Superior temporal gyrus (tissue), 1 donor: ENCODE results near the gene MPHOSPH6.
A peak's percentile ranks its signal among the peaks of the same experiment; 100 is the strongest.
"Not testable (repeated sequence)": the region's sequence is repeated elsewhere in the genome, so short reads cannot be mapped to it uniquely, and the experiment has no call there.

ENCODE experiments used
- DNase-seq: peaks from one replicate; pipeline ENCODE4 v3.0.0-alpha.2; 2016; ENCODE audit errors: extremely low spot score

The MPHOSPH6 gene

DNA sequence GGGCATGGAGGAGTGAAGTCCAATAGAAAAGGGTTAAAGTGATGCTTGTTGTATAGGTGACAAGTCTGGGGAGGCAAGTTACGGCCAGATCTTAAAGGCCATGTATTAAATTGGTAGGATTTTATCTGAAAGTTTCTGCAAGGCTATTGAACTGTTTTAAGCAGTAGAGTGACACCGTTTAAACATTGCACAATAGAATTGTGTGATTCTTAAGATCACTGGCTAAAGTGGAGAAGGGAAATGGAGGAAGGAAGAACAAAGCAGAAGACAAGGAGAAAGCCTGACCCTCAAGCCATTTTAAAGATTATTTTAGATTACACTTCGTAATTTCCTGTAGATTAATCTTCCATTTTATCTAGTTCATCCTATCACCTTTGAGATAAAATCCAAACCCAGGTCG, 5.6 kb upstream of the MPHOSPH6 start:
- no peak for DNase-seq

DNA sequence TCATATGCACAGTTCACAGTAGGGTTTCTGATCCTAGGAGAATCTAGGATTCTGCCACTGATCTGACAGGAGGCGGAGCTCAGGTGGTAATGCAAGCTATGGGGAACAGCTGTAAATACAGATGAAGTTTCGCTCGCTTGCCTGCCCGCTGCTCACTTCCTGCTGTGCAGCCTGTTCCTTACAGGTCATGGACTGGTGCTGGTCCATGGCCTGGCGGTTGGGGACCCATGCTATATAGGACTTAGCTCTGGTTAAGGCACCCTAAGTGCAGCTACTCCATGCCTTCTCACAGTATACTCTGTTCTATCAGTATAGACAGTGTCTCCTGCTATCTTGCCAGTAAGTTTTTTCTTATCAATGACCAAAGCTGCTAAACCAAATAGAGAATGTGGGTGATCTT, 2.4 kb downstream of the MPHOSPH6 start:
- DNase-seq, result no peak

DNA sequence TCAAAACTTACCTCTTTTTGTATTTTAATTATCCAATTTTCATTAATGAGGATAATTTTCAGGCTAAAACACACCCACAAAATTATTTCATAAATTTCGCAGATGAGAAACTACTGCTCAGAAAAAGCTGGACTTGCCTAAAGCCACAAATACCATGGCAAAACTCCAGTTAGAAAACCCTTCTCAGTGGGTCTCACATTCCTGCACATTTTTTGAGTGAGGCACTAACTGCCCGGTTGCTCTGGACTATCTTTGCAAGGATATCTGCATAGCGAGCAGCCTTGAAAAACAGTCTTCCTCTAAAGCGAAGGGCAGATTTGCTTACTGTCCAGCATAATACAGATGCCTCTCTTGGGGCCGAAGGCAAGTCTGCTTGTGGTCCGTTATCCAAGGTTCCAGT, 9.8 kb downstream of the MPHOSPH6 start:
- DNase-seq, result no peak

DNA sequence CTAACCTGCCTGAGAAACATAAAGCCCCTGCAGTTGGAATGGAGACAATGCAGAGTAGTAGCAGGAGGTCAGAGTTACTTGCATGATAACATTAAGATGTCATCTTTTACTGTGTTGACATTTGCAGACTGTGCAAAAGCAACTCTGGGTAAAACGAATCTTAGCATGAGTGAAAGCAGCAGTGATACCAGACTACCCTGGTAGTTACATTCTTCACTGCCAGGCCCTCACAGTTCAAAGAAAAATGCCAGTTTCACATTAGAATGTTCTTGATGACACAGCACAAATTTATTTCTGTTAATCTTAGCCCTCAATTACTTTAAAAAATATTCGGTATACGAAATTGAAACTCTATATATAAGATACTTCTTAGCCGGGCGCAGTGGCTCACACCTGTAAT, 12.2 kb downstream of the MPHOSPH6 start:
- no peak for DNase-seq

DNA sequence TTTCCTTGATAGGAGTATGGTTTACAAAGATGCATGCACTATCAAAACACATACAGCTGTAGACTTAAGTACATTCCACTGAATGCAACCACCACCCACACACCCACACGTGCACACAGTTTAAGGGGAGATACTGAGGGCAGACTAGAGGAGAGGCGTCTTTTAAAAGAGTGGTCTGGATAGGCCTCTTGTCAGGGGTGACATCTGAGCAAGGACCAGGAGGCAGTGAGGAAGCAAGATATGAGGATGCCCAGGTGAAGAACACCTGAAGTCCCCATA, 12.6 kb downstream of the MPHOSPH6 start:
- no peak for DNase-seq

DNA sequence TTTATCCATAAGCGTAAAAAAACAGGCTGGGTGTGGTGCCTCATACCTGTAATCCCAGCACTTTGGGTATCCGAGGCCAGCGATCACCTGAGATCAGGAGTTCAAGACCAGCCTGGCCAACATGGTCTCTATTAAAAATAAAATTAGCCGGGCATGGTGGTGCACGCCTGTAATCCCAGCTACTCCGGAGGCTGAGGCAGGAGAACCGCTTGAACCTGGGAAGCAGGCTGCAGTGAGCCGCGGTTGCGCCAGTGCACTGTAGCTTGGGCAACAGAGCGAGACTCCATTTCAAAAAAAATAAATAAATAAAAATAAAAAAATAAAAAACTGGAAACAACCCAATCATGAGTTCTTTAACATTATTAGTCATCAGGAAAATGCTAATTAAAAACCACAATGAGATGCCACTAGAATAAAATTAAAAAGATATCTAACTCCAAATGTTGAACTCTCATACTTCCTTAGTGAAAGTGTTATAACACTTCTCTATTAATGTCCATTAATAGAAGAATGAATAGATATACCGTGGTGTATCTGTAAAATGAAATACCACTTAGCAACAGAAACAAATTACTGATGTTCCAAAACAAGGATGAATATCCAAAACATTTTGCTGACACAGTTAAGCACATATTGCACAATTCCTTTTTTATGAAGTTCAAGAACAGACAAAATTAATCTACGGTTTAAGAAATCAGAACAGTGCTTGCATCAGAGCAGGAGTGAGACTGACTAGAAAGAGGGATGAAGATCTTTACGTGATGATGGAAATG, 13.1 kb downstream of the MPHOSPH6 start:
- DNase-seq, result no peak

DNA sequence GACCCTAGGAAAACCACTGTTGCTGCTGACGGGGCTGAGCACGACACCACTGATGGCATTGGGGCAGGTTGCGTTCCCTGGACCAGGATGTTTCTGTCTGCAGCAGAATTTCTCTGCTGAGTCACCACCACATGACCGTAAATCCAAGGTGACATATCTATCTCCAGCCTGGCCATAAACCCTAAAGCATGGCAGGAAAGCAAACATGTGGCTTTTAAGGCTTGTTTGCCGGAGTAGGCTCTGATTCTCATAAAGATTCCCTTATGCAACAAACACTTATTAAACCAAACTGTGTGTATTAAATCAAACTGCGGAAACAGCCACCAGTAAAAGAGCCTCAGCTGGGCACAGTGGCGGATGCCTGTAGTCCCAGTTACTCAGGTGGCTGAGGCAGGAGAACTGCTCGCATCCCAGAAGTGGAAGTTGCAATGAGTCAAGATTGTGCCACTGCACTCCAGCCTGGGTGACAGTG, 17.3 kb downstream of the MPHOSPH6 start:
- DNase-seq, result no peak

DNA sequence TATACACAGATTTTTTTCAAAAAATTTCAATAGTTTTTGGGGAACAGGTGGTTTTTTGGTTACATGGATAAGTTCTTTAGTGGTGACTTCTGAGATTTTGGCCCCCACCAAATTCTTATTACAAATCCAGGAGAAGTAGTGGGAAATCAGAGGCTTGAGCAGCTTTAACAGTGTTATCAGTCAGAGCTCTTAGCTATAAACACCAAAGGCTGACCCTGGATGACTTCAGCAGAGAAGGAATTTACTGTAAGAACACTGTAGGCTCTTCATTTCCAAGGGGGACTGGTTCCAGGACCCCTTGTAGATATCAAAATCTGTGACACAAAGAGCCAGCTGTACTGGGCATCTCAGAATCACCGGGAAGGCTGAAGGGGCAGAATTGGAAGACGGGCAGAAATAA, 17.8 kb downstream of the MPHOSPH6 start:
- DNase-seq, result no peak

DNA sequence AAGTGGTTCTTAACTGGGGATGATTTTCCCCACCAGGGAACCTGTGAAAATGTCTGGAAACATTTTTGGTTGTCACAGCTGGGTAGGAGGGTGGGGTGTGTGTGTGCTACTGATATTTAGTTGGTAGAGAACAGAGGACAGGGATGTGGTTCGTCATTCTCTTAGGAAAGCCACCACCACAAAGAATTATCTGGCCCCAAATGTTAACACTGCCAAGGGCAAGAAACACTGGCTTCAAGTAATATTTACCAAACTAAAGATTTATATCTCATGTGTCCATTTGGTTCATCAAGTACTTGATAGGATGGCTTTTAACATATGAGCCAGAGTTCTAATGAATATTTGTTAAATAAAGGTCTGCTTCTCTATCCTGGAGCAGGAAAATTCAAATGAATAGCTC, 19.5 kb downstream of the MPHOSPH6 start:
- DNase-seq, result no peak

DNA sequence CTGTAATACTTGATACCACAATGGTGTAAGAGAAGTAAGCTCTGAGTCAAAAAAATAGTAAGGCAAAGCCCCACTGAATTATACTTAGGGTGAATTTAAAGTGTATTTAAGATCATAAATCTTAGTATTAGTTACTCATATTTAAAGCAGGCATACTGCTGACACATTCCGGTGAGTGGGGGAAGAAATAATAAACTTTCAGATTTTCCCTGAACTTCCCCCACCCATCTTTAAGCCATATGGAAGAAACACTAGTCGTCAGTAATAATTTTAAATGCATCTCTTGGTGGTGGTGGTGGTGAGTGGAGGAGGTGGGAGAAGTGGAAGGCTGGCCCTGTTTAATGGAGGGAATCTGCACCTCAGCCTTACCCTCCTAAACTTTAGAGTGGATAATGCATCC, 20.5 kb downstream of the MPHOSPH6 start:
- DNase-seq, result no peak

DNA sequence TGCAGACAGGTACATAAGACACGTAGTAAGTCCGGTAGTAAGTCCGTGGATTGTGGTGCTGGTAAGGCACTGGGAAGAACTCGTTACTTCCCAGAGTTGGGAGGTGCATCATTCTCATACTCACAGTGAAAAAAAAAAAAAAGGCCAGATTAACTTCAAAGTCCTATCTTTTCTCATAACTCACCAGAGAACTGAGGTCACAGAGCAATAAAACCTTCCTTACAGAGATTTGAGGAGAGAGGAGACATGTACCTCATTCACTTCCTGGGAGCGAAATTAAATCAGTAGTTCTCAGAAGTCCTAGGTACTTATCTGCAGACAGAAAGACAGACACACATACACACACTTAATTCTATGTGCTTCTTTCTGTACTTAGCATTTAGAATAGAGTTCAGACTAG, 22.5 kb downstream of the MPHOSPH6 start:
- no peak for DNase-seq

DNA sequence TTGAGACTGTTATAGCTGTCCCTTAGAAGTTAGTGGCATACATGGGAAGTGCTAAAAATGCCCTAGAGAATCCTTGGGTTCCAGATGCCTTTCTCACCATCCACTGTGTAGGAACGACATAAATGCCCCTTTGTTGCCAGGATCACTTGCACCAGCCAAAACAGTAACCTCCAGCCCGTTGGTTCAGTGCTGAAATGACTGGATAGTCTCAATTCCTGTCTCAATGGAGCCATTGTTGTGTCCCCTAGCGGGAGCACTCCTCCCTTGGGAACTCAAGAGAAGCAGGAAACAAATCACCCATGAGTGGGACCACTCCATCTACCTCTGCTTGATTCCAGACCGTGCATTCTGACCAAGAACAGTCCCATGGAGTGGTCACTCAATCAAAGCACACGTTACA, 23.1 kb downstream of the MPHOSPH6 start:
- DNase-seq, result peak; percentile 85

DNA sequence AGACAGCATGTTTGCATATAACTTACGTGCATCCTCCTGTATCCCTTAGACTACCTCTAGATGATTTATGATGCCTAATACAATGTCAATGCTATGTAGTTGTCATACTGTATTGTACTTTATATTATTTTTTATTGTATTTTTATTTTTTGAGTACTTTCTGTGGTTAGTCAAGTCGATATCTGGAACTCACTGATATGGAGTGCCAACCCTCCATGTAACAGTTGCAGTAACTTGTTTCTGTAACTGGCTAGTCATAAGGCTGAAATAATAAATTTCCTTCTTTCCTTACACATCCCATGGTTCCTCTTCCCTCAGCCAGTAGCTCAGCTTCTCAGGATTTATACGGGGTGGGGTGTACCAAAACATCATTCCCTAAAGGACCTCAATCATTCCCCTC, 23.5 kb downstream of the MPHOSPH6 start:
- no peak for DNase-seq

DNA sequence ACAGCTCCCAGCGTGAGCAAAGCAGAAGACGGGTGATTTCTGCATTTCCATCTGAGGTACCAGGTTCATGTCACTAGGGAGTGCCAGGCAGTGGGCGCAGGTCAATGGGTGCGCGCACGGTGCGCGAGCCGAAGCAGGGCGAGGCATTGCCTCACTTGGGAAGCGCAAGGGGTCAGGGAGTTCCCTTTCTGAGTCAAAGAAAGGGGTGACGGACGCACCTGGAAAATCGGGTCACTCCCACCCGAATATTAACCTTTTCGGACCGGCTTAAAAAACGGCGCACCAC, 30.8 kb downstream of the MPHOSPH6 start:
- DNase-seq, result not testable (repeated sequence)

DNA sequence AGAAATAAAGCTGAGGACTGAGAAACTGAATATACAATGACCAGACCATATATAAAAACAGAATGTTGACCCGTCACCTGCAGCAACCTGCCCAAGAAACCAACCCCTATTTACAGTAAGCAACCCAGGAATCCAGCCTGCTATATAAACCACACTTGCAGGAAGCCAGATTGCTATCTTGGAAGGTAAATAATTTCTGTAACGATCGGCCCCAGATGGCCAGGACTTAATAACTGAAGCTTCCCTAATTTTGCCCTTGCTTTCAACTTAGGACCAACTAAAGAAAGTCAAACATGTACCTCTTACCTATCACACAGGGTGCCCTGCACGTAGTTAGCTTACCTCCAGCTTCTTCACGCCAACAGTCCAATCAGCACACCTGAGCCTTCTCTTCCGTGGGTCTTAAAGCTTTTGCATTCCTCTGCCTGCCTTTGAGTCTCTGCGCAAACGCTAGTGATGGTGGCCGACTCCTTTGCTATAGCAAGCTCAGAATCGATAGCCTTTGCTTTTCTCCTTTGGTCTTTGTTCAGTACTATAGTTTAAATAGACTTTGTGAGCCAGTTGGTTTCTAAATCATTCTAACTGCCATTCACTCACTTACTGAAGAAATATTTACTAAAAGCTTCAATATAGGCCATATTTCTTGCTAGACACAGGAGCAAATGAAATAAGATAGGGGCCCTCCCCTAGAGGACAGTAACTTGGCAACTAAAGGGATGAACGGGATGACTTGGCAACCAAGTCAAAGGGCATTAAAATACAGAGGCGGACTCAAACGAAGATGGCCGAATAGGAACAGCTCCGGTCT, 31.3 kb downstream of the MPHOSPH6 start:
- DNase-seq, result no peak

DNA sequence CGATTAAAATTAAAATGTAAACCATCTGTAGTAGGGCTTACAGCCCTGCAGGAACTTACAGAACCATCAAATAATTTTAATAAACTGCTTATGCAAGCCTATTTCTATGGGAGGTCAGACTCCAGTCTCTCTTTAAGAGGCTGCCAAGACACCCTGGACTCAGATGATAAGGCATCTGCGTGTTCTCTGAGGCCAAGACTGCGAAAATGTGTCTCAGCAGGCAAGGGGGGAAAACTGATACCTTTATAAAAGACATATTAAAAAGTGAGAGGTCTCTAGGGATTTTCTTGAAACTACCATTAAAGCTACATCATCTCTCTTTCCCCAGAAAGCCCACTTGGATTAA, 32.2 kb downstream of the MPHOSPH6 start:
- no peak for DNase-seq

DNA sequence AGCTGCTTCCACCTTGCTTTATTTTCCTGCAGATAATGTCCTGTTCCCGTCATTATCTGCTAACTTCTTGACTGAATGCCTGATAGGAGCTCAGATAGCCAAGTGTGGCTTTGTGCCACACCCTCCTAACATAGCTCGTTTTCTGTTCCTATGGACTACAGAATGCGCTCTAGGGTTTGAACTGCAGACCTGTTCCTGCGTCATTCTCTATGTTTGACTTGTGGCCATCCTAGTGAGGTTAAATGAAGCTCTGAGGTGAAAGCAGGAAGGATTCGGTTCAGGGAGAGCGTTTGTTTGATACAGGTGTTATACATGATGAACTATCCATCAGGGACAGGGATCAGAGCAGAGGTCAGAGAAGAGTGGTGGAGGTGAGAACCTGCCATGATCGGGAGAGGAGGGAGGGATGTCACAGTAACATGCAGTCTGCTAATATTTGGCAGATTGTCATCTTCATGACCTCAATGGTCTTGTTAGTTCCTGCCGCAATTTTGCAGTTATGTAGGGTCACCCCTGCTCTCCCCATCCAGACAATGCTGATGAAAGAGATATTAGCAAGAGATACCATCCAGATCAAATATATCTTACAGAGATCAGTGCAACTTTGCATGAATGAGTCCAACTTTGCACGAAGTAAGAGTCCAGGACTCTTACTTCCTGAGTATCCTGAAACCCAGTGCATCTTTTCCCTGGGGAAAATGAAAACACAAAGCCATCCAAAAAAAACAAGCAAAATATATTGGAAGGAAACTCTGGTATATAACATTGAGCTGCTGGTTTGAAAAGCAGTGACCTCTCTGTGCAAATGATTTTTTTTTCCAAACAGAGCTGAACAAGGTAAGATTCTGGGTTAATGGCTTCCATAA, 32.8 kb downstream of the MPHOSPH6 start:
- no peak for DNase-seq

DNA sequence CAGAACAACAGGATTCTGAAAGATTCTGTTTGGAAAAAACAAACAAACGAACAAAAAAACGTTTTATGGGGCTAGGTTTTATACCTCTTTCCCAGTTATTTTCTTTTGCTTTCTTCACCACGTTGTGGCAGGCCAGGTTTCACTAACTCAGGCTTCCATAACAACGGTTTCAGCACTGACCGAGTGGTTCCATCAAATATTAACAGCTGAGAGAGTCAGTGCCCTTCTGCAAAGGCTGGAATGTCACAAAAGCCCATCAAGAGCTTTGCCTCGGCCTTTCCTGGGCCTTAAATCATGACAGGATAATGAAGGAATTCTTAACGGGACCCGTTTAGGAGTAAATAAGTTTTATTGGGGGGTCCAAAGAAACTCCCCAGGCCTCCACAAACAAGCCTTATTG, 34.2 kb downstream of the MPHOSPH6 start:
- DNase-seq, result no peak

DNA sequence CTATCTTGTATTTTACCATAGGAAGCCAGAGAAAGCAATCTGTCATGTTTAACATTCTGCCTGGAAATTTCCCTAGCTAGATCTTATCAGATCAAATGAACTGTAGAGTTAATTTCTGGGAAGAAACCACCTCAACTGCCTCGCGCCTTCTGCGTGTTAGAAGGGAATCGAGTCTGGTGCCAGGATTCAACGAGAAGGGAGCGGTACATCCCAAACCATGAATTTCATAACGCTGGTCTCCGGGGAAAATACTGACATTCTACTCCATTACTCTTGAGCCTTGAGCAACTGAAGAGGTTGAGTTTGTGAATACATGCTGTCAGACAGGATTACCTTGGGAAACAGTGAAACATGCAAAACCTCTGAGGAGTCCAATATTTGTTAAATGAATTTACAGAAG, 35.2 kb downstream of the MPHOSPH6 start:
- no peak for DNase-seq

DNA sequence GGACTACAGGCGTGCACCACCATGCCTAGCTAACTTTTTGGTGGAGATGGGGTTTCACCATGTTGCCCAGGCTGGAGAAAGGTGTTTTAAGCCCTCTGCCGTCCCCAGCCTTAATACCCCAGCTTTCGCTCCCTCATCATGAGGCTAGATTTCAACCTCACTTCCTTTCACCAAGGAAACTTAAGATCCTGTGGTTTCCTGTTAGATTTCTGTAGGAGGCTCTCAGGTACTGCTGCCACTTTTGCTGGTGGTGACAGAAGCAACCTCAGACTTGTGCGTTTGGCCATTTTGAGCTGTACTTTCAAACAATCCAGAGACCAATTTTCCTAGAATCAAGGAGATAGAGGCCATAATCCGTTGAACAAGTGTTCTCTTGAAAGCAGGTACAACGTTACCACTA, 36.2 kb downstream of the MPHOSPH6 start:
- no peak for DNase-seq

DNA sequence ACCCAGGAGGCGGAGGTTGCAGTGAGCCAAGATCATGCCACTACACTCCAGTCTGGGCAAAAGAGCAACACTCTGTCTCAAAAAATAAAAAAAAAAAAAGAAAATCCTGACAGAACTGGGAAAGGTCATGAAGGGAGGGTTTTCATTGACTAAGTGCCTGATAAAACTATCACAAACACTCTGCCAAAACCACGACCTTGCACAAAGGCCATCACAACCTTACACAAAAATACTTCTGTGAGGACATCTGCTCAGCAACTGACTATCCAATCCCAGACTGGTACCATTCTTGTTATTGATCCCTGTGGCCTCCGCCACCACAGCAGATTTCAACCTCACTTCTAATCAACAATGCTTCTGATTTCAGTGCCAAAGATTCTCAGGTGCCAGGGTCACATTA, 40.1 kb downstream of the MPHOSPH6 start:
- DNase-seq, result no peak

DNA sequence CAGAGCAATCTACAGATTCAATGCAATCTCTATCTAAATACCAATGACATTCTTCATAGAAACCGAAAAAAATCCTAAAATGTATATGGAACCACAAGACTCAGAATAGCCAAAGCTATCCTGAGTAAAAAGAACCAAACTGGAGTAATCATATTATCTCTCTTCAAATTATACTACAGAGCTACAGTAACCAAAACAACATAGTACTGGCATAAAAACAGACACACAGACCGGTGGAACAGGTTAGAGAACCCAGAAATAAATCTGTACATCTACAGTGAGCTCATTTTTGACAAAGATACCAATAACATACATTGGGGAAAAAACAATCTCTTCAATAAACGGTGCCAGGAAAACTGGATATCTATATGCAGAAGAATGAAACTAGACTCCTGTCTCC, 45.4 kb downstream of the MPHOSPH6 start:
- no peak for DNase-seq

DNA sequence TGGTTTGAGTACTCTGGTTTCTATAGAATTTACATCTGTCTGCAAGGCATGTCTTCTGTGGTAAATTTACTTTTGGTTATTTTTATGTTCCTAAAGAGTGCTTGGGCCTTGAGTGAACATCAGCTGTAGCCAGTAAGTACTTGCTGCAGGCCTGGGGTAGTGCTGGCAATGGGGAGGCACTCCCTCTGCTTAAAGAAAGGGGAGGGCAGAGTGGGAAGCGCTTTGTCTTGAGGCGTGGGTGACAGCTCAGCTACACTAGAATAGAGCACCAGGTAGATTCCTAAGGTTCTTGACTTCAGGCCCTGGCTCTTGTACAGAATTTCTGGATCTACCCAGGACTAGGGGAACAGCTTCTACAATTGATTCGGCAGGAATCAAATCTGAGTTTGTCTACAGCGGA, 50.6 kb downstream of the MPHOSPH6 start:
- no peak for DNase-seq
